ENCODE measurements around the gene BCAS1.

BCAS1 gene

DNA sequence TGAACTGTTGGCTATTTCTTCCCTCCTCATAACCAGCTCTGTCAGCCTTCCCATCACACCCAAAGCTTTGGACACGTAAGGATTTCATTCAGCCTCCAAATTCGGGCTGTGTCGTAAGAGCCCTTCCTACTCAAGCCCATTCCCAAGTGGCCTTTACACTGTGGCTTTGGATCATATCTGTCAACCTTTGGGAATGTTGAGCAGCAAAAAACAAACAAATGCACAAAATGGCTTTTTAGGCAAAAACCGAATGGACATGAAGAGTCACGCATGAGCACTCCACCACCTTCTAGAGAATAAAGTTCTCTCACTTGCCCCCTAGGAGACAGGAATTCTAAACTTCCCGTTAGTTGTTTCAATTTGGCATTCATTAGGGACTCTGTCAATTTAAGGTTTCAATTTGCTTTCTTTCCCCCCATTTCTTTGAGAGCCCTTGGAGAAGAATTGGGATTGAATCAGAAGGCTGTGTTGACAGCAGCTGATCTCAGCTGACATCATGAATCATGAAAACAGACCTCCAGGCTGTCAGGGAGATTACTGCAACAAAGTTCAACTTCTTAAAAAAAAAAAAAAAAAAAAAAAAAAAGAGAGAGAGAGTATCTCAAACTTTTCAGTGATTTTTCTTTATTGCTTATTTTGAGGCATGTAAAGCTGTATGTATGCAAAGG, 110.3 kb downstream of the BCAS1 start:
- DNase-seq: peak; percentile 44 to 70 (median 56)

DNA sequence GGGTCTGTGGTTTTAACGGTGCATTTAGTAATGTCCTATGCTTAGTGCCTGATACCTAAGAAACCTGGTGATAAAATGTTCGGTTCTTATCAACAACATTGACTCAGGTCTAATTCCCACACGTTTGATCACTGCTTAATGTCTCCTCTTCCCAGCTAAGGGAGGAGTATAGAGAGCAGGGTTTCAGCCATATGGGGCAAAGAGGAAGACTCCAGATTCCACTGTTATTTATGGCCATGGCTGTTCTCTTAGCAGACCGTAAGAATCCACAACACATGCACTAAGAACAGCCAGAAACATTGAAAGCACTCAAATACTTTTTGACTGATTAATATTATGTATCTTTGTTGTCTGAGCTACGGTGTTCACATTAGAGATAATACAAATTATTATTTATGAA, 112.1 kb downstream of the BCAS1 start:
- no peak for DNase-seq

DNA sequence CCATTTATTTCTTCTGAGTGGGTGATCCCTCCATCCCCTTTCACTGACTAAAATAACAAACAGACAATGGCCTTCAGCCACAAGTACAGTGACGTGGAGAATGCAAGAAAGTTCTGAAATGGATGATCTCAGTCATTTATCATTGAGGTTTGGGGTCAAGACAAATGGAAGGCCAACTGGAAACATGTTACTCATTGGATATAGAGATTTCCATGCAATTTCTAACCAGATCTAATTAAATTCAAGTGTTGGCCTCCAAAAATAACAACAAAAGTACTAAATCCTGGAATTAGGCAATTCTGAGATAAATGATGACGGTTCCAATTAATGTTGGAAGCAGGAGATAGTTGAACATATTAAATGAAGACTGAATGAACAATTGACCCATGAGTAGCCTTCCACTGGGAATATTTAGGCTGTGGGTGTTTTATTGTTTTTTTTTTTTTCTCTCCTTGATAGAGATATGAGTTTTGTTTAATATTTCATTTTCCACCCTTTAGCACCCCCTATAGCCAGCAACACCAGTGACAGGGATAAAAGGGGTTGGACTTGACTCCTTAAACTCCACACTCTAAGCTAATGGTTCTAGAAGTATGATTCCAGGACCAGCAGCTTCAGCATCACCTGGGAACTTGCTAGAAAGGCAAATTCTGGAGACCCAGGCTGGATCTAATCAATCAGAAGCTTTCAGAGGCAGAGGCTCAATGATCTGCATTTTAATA, 112.8 kb downstream of the BCAS1 start:
- DNase-seq: no peak

DNA sequence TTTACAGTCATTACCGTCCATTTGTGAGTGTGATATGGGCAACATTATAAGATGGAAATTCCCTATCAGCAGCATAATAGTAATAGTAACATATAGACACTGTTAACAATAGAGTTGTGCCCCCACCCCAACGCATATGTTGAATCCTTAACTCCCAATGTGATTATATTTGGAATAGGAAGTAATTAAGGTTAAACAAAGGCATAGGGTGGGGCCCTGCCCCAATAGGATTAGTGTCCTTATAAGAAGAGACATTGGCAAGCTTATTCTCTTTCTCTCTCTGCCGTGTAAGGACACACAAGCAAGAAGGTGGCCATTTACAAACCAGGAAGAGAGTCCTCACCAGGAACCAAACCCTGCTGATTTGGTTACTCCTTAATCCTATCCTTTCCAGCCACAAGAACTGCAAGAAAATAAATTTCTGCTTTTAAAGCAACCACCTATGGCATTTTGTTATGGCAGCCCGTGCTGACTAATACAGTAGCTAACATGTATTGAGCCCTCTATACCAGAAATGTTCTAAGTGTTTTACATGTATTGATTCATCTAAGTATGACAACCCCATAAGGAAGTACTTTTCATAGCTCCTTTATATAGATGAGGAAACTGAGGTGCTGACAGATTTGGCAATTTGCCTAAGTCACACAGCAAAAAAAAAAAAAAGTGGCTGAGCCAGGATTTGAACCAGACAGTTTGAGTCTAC, 114.2 kb downstream of the BCAS1 start:
- DNase-seq: peak in 2 of 4 experiments; percentile 37 to 41

DNA sequence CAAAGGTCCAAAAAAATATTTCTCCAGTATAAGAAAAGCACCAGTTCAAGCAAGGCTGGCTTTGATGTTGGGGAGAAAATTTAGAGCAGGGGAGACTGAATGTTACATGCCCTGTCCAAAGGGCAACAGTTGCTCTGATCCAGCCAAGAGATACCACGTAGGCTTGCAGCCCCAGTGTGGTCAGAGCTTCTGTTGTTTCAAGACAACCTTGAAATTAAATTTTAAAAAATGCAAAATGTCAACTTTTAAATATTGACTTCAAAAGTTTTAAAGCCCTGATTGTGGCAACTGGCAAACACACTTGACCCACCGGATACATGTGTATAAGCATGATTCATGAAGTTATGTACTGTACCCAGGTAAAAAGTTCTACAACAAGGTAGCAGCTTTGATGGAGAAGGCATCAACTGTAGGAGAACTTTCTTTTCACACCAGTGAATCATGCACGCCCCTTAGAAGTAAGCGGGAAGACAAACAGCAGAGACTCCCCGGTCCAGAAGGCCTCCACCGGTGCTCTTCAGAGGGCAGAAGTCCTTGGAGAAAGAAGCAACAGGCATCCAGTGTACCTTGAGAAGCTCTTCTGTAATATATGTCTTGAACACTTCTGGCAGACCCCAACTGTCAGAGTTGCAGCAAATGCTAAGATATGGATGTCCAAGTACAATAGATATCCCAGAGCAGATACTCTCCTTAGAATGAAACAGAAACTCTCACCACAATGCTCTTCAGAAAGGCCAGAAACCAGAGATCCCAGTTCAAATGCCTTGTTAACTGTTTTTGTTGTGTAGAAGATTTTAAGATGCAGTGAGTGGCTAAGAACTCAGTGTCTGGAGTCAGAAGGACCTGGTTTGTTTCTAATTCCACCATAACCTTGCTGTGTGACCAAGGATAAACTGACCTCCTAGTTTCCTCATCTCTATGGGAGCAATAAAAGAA, 115.4 kb downstream of the BCAS1 start:
- DNase-seq: no peak

DNA sequence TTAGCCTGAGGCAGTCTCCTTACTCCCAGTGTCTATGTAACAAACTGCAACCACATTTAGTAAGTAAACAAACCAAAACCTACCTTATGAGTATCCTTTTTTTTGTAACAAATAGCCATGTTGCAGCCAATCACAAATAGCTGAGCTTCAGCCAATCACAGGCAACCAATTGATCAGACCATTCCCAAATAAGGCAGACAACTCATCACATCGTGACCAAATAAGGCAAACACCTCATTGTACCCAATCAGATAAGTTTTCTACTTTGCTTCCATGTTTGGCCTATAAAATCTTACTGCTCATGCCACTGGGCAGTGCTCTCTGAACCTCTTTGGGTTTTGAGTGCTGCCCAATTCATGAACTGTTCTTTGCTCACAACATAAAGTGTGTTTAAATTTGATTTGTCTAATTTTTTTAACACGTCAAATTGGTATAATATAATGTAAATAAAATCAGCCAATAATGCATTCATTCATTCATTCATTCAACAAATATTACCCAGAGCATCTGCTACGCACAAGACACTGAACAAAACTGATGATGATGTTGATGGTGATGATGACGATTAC, 117.8 kb downstream of the BCAS1 start:
- no peak for DNase-seq

DNA sequence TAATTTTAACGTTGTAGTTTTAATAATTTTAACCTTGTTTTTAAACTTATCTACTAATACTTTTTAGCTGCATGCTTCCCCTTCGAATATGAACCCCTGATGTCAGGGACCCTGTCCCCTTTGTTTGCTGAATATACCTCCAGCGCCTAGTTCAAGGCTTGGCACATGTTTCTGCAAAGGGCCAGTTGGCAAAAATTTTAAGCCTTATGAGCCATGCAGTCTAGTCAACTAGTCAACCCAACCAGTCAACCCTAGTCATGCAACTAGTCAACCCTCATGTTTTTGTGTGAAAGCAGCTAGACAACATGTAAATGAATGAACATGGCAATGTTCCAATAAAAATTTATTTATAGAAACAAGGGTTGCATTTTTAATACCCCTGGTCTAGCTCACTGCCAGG, 119.8 kb downstream of the BCAS1 start:
- DNase-seq: no peak

DNA sequence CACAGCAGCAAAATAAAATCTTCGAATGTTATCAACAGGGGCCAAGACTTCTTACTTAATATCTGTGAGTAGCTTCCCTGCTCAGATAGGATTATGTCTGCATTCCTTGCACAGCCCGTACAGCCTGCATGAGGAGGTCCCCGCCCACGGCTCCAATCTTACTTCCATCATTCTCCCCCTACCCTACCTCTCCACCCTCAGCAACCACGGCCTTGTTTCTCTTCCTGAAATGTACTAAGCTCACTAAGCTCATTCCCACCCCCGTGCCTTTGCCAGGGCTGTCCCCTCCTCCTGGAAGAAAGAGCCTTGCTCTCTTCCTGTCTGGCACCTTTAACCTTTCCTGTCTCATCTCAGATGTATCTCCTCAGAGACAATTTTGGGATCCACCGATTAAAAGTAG, 120.4 kb downstream of the BCAS1 start:
- DNase-seq: peak; percentile 40 to 77 (median 62)

DNA sequence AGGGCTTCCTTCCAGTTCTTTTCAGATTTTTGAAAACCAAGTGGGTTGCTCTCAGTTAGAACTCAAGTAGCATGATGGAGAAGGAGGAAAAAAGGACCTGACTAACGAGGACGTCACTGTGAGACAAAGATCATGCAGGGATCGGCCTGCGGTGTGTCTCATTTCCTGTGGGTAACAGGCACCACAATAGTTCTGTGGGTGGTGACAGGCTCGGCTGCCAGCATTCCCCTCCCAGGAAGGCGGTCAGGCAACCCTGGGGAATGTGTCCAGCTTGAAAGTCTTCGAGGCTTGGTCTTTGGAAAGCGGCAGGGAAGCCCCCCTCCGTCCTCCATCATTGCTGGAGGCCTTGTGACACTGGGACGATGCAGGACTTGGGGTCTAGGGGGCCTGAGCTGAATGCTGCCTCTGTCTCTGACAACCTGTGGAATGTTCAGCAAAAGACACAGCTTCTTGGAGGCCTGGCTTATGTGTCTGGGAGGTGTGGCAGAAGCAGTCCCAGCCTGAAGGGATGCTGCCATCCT, 121.0 kb downstream of the BCAS1 start:
- peak; percentile 80 to 90 (median 86) for DNase-seq

DNA sequence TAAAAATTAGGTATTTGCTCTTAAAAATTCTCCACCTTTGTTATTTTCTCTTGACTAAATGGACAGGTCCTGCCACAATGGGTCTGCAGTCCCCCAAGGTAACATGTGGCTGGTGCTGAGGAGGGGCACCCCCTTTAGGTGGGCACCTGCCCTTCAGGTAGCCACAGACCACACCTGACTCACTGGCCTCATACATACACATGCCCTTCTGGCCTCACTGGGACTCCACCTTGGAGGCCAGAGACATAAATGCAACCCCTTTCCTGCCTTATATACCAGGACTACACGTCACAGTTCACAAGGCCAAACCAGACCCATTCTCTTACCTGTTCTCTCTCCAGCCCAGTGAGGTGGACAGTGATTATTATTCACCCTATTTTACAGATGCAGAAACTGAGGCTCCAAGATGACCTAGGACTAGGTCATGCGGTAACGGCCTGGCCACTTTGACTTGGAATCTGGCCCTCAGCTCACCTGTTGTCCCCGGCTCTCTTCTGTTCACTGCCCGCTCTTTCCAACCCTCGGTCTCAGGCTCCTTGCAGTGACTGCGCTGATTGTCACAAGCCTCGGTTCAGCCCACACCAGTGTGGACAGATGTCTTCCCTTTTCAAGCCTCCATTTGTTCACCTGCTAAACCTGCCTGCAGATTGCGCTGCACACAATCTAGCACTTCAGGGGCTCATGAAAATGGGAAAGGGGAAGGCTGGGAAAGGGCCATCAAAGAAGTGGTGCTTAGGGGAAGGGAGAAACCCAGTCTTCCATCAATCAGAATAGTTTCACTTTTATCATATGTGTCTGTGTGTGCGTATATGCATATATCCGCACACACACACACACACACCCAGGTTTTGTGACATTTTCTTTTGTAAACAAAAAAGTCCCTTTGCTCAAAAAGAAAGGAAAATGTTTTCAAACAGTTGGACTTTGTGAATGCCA, 121.7 kb downstream of the BCAS1 start:
- DNase-seq: no peak

DNA sequence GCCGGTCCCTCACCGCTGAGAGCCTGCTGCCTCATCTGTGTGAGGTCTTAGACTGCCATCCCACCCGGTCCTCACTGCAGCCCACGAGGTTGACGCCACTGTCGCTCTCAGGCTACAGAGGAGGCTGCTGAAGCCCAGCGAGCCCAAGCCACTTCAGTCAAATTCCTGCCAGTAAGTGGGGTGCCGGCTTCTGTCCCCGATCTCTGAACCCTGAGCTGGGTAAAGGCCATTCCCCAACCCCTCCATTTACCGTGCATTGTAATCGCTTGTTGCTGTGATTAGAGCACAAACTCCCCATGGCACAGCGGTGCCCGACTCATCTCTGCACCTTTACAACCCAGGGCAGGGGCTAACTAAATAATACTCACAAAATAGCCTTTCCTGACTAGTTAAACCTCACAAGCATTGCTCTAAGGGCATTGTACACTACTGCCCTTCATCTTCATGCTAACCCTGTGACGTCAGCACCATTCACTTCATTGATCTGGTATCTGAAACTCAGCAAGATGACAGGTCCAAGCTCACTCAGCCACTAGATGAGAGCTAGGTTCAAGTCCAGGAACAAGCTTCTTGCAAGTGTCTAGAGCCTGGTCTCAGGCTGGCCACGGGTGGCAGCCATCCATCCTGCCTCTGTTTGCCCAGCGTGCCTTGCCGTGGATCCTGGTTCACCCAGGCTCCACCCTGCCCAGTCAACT, 122.7 kb downstream of the BCAS1 start:
- DNase-seq: no peak

DNA sequence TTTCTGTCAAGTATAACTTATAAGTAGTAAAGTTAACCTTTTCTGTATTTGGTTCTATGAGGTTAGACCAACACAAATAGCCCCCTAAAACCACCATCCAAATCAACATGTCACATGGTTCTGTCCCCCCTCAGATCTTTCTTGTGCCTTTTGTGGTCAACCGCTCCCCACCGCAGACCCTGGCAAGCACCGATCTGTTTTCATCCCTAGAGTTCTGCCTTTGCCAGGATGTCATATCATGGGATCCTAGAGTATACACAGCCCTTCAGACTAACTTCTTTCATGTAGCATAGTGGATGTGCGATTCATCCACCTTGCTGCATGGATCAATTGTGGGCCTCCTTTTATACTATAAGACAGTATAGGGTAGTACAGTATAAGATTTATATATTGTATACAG, 124.3 kb downstream of the BCAS1 start:
- DNase-seq: no peak

DNA sequence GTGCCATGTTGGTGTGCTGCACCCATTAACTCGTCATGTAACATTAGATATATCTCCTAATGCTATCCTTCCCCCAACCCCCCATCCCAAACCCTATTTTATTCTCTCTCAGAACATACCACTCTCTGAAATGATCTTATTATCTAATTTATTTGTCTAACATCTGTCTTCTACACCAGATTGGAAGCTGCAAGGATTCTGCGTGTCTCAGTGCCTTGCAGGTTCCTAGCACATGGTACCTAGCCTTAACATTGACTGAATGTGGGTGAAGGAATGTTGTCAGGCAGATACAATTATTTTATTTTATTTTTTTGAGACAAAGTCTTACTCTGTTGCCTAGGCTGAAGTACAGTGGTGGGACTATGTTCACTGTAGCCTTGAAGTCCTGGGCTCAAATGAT, 124.9 kb downstream of the BCAS1 start:
- DNase-seq: no peak

DNA sequence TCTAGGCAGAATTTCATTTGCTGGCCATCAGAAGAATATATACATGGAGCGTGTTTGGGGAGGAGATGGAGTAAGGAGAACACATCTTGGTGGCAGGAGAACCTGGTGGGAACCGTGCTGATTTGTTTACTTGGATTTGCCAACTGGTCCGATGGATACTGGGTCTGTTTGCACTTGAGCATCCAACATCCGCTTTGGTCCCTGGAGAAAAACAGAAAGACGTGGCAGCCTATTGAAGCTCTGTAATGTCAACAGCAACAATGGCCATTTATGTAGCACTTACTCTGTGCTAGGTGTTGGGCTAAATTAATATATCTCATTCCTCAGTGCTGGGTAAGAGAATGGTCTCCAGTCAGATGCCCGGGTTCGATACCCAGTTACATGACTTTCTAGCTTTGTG, 125.6 kb downstream of the BCAS1 start:
- DNase-seq: no peak

DNA sequence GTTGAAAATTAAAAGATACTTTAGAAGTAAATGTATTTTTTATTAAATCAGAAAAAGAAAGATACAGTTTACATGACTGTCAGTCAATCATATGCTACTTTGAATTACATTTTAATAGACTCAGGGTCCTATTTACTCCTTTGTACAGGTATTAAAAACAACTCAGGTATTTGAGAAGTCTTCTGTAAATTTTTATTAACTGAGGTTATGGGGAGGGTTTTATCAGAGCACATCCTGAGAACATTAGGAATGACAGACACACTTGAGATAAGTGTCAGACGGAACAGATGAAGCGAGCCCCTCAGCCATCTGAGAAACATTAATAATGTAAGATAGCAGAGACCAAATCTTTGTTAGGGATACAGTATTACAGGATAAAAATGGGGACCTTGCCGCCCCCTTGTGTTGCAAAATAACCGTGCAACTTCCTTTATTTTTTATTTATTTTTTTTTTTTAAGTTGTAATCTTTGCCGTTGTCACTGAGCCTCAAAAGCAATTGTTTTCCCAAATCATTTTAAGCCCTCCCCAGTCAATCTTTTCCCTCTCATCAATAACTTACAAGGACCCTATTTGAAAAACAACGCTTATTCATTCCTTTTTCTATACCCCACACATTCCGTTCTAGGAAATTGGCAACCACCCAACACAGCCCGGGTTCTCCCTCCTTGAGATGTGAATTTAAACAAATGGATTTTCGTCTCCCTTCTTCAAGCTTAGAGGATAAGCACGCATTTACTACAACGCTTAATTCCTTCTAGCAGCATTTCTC, 126.7 kb downstream of the BCAS1 start:
- peak; percentile 59 to 72 (median 63) for DNase-seq

DNA sequence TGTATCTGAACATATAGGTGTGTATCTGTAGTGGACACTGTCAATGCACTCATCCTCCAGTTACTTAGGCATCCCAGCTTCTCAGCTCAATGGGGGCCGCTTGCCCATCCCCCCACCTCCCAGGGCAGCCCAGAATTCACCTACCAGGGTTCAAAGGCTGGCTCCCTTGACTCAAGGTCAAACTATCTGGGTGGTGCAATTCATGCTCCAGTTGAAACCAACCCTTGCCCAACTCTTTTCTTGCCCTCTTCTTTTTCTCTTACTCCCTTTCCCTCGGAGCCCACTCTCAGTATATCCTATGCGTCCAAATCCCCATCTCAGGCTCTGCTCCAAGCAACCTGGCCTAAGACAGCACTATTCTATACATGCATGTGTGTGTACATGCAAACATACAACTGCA, 127.4 kb downstream of the BCAS1 start:
- no peak for DNase-seq

DNA sequence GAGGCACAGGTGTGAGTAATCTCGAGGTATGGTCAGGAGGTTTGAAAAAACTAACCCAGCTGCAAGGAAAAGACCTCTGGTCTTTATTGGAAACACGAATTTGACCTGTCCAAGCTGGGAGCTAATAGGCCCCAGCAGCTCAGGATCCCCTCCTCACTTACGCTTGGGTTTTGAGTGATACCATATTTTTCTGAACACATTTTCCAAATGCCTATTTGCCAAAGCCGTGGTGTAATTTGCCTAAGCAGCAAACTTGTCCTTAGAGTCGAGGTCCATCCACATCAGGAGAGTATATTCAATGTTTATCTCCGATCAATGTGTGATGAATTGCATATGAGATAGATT, 128.0 kb downstream of the BCAS1 start:
- DNase-seq: no peak

DNA sequence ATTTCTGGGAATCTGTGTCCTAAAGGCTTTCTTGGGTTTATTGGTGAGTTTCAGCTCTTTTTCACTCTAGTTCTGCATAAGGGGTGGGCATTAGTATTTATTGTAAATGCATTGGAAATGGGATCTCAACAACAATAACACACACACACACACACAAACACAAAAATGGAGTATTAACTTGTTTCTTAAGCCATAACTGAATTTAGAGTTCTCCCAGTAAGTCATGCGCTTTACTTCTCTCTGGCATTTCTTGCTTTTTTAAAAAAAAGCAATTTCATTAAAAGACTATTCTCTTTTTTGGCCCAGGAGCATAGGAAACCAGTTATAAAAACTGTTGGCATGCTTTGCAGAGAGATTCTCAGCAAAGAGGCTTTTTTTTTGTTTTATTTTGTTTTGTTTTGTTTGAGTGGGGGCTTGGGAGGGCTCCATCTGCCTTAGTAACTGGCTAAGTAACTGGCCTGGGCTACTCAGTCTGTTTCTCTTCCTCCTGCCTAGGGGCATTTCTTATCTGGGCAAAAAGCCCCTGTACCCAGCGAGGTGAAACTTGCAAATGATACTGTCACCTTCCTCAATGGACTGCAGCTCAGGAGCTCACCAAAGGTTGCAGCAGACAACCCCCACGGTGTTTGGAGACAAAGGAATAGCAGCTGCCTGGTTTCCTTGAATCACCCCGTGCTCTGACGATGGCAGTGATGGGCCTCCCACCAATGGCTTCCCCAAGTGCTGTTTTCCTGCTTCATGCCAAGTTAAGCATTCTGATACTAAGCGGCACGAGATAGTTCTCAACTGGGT, 128.5 kb downstream of the BCAS1 start:
- no peak for DNase-seq
